ENCODE data around the gene CAMK2A. TPM values are rescaled to one million over a fixed set of nuclear protein-coding genes. Genes with fewer than 3 reads are reported as not detected.

Gene CAMK2A
- total and polyA plus RNA-seq, 2 of the 4 experiments (the other 2 are of a cell fraction): 0.18 to 0.19 TPM

- H4K8ac ChIP-seq (ENCODE audit: low read depth in 2 of 2, low read length in 2 of 2): peak overlapping the region; percentile 32 to 56; a peak in 2 of 4 replicates
- ATAC-seq (ENCODE audit: low read depth) (no peak), DNase-seq (no peak)
- peak overlapping the region; percentile 75 for H3K4me2 ChIP-seq (ENCODE audit: low read depth, low read length)
- H3K23ac ChIP-seq (ENCODE audit: low read depth, low read length): peak overlapping the region; percentile 48; the same call in 1 of the 2 replicates
- intact Hi-C loops (cut with micrococcal nuclease): no loop called here
- no TSS peak for BruUV-seq (replicated peaks)
- H4K5ac ChIP-seq (ENCODE audit: low read depth, low read length): peak overlapping the region; percentile 16; the same call in 1 of the 2 replicates
- ChIA-PET POLR2A (ENCODE audit: unreplicated experiment) (no interaction called here), CTCF (no interaction called here)
- H3K36me3 ChIP-seq (ENCODE audit: control insufficient read depth, insufficient read depth, low read length): peaks cover 12% of the 10 kb centered on the region; the same call in 1 of the 2 replicates
- peak overlapping the region; percentile 12 for H2AK9ac ChIP-seq (replicated peaks; ENCODE audit: low read depth, low read length, poor library complexity)
- peaks cover 37% of the 10 kb centered on the region for H3K9me1 ChIP-seq (ENCODE audit: insufficient read depth, low read length)
- H2AFZ ChIP-seq (replicated peaks; ENCODE audit: low read length, poor library complexity): peak overlapping the region; percentile 53
- peak overlapping the region; percentile 27; the same call in 1 of the 2 replicates for H3K56ac ChIP-seq (ENCODE audit: extremely low read depth, insufficient read depth, low read length)
- no peaks in the 10 kb centered on the region for H3K9me3 ChIP-seq (ENCODE audit: control insufficient read depth, insufficient read depth, low read length)
- peak overlapping the region; percentile 55 for H2BK20ac ChIP-seq (ENCODE audit: low read depth, low read length)
- H3K27ac ChIP-seq (ENCODE audit: insufficient read depth, low read length): peak overlapping the region; percentile 54
- peak overlapping the region; percentile 17; the same call in 2 of the 3 replicates for H2BK15ac ChIP-seq (ENCODE audit: low read depth, low read length)
- peak overlapping the region; percentile 64 for H4K91ac ChIP-seq (ENCODE audit: insufficient read depth, low read depth, low read length)
- peak overlapping the region; percentile 6; the same call in 1 of the 2 replicates for H3K4me3 ChIP-seq (ENCODE audit: insufficient read depth, low read depth, low read length)
- dilution Hi-C loops (cut with HindIII; ENCODE audit: low sequenced_read_pairs, unreplicated experiment): no loop called here
- H2BK120ac ChIP-seq (ENCODE audit: low read depth, low read length): peak overlapping the region; percentile 80
- peaks cover 4 to 40% of the 10 kb centered on the region in 2 experiments; a peak in 3 of 4 replicates for H3K79me1 ChIP-seq (ENCODE audit: low read depth in 1 of 2, low read length in 2 of 2)
- peak overlapping the region; percentile 16 for H2BK5ac ChIP-seq (ENCODE audit: low read depth, low read length, poor library complexity, severe bottlenecking)
- in situ Hi-C loops (cut with MboI; ENCODE audit: low sequenced_read_pairs): no loop called here
- H3K18ac ChIP-seq (ENCODE audit: low read depth, low read length): peak overlapping the region; percentile 33
- H3K4me1 ChIP-seq (ENCODE audit: control insufficient read depth, insufficient read depth, low read length): peaks cover 45% of the 10 kb centered on the region
- H3K9ac ChIP-seq (ENCODE audit: low read depth, low read length): peak overlapping the region; percentile 41; the same call in 1 of the 2 replicates
- peak overlapping the region; percentile 47 for H3K4ac ChIP-seq (ENCODE audit: low read depth, low read length)
- H2AK5ac ChIP-seq (ENCODE audit: low read depth, low read length): peak overlapping the region; percentile 65
- no peaks in the 10 kb centered on the region for H3K27me3 ChIP-seq (ENCODE audit: control insufficient read depth, insufficient read depth, low read length)
- H4K20me1 ChIP-seq (ENCODE audit: insufficient read depth, low read length): peaks cover 8% of the 10 kb centered on the region; the same call in 1 of the 2 replicates
- WGBS, 2 experiments (ENCODE audit: extremely low coverage in 2 of 2, insufficient read length in 1 of 2): 7% methylated on average over 3 of the region's 13 CpGs; no CpG with 5 or more reads in 1 of the 2 experiments
- peak overlapping the region; percentile 66 for H3K14ac ChIP-seq (replicated peaks; ENCODE audit: low read depth, low read length)
- TF ChIP-seq RCOR1 (IDR thresholded peaks at IDR 0.05; ENCODE audit: insufficient replicate concordance, low read length): no peak
- no peak for TF ChIP-seq MAFK (IDR thresholded peaks at IDR 0.05; ENCODE audit: low read depth, low read length)
- TF ChIP-seq MXI1 (IDR thresholded peaks at IDR 0.05; ENCODE audit: borderline replicate concordance, low read depth, low read length): no peak
- TF ChIP-seq CHD1 (IDR thresholded peaks at IDR 0.05; ENCODE audit: low read depth, low read length): no peak
- TF ChIP-seq CTCF (conservative IDR thresholded peaks at IDR 0.05; ENCODE audit: low read depth, low read length): no peak
- no peak for TF ChIP-seq FOS (IDR thresholded peaks at IDR 0.05; ENCODE audit: low read depth, low read length)
- no peak for TF ChIP-seq SMC3 (IDR thresholded peaks at IDR 0.05; ENCODE audit: low read depth, low read length)
- TF ChIP-seq ELK1 (IDR thresholded peaks at IDR 0.05; ENCODE audit: borderline replicate concordance, low read depth, low read length): no peak
- no peak for TF ChIP-seq RFX5 (IDR thresholded peaks at IDR 0.05; ENCODE audit: low read depth, low read length)
- no peak for TF ChIP-seq NFE2L2 (IDR thresholded peaks at IDR 0.05; ENCODE audit: low read depth, low read length)
- TF ChIP-seq CEBPB (IDR thresholded peaks at IDR 0.05; ENCODE audit: low read depth, low read length): no peak
- no peak for TF ChIP-seq RAD21 (IDR thresholded peaks at IDR 0.05; ENCODE audit: low read length)
- no peak for TF ChIP-seq BHLHE40 (IDR thresholded peaks at IDR 0.05; ENCODE audit: low read depth, low read length)
- TF ChIP-seq POLR2A (IDR thresholded peaks at IDR 0.05; ENCODE audit: low read depth, low read length): no peak
- no peak for TF ChIP-seq USF2 (IDR thresholded peaks at IDR 0.05; ENCODE audit: low read depth, low read length)
Measured at GRCh38 chr5:150300496-150301169, 11.1 kb upstream of the CAMK2A start.

Data from IMR-90 (cell line).